ENCODE results near the gene ARMH1.
"Not testable (repeated sequence)": the region's sequence is repeated elsewhere in the genome, so short reads cannot be mapped to it uniquely, and the experiment has no call there.

- TF ChIP-seq CTCF (IDR thresholded peaks at IDR 0.05; ENCODE audit: low read depth, low read length); EZH2phosphoT487 (IDR thresholded peaks at IDR 0.05; ENCODE audit: low read depth): not testable (repeated sequence)
These were observed 64.4 kb downstream of the ARMH1 start for GRCh38 chr1:44738953-44739306.
